Non-pigmented ciliary epithelial cell (primary cell): Measurements from ENCODE around the gene KRR1.
"Not testable (repeated sequence)": the region's sequence is repeated elsewhere in the genome, so short reads cannot be mapped to it uniquely, and the experiment has no call there.

ENCODE experiments used
- DNase-seq: peaks from one replicate; pipeline ENCODE4 v3.0.0-alpha.2; 2010; ENCODE audit warnings: low read depth

The KRR1 gene

GRCh38 chr12:75476071-75476470 lies 35.3 kb downstream of the KRR1 start:
- DNase-seq: no peak

DNA sequence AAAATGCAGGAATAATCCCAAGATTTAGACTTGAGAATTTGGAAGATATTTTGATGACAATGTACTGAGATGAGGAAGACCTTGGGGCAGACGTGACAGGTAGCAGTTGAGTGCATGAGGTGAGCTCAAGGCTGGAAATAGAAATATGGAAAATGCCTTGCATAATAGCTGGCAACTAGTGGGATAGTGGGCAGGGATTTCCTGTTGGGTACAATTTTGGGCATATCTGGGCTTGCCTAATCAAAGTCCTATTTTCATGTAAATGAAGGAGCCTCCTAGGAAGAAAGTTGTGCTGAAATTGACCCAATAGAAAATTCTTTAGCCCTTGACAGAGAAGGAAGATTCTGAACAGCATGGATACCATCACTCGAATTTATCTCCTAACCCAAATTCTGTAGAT lies 37.3 kb downstream of the KRR1 start:
- no peak for DNase-seq

DNA sequence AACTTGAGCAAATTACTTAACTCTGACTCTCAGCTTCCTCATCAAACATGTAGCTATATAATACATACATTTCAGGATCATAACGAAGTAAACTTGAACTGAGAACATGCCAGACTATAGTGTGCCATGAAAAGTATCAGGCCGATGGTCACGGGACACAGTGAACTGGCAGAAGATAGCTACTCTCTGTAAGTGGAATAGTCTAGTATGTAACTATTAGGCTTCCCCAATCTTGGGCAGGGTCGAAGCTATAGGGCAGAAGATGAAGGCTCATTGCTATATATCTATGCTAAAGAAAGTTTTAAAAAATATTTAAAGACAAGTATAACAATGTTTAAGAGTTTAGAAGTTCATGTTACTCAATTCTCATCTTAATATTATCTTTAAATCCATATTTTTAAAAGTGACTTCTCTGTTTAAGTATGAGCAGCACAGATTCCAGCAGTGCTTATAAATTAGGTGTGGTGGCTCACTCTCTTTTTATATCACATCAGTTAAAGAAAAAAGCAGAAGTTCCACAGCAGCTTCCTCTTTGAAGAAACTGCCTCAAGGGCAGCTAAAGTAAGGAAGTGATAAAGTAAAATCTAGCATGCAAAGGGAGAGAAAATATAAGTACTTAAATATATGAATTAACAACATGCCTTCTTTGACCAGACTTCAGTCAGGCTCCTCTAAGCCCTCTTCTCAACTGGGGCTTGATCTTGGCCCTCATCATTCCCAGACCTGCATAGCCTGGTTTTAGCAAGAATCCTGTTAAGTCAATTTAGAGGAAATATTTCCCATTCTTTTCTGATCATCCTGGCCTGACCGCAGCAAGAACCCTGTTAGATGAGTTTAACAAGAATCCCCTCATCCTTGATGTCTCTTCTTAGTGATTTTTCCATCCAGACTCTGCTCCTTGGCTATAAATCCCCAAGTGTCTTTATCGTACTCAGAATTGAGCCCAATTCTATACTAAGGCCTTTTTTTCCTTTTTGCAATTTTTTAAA lies 39.2 kb downstream of the KRR1 start:
- no peak for DNase-seq

- no peak for DNase-seq
Observed at GRCh38 chr12:75460204-75460603, 51.2 kb downstream of the KRR1 start.

DNA sequence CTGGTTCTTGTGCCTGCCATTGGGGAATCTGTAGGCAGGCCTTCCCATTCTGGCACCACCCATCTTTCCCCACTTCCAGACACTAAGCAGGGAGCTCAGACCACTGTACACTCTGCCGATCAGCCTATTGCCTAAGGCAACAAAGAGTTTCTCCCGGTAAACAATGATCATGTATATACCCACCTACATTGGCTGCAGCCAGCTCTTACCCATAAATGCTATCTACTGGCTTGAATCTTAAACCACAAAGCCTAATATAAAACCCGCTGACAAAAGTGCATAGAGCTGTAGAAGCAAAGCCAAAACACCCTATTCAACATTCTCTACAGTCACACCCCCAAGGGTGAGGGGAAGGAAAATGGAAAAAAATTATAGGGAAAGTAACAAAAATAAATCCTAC lies 51.7 kb downstream of the KRR1 start:
- no peak for DNase-seq

DNA sequence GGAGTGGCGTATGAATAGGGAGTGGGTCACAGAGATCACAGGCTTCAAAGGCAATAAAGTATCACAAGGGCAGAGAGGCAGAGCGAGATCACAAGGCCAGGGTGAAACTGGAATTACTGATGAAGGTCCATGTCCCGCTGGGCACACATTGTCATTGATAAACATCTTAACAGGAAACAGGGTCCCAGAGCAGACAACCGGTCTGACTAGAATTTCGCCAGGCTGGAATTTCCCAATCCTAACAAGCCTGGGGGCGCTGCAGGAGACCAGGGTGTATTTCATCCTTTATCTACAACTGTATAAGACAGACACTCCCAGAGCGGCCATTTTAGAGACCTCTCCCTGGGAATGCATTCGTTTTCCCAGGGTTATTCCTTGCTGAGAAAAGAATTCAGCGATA lies 53.5 kb downstream of the KRR1 start:
- not testable (repeated sequence) for DNase-seq

- DNase-seq: no peak
Observed at GRCh38 chr12:75457191-75457590, 54.2 kb downstream of the KRR1 start.

DNA sequence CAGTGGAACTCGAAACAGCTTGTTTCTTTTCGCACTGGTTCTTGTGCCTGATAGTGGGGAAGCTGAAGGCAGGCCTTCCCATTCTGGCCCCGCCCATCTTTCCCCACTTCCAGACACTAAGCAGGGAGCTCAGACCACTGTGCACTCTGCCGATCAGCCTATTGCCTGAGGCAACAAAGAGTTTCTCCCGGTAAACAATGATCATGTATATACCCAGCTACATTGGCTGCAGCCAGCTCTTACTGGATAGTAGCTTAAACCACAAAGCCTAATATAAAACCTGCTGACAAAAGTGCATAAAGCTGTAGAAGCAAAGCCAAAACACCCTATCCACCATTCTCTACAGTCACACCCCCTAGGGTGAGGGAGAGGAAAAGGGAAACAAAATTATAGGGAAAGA lies 55.6 kb downstream of the KRR1 start:
- DNase-seq: no peak

DNA sequence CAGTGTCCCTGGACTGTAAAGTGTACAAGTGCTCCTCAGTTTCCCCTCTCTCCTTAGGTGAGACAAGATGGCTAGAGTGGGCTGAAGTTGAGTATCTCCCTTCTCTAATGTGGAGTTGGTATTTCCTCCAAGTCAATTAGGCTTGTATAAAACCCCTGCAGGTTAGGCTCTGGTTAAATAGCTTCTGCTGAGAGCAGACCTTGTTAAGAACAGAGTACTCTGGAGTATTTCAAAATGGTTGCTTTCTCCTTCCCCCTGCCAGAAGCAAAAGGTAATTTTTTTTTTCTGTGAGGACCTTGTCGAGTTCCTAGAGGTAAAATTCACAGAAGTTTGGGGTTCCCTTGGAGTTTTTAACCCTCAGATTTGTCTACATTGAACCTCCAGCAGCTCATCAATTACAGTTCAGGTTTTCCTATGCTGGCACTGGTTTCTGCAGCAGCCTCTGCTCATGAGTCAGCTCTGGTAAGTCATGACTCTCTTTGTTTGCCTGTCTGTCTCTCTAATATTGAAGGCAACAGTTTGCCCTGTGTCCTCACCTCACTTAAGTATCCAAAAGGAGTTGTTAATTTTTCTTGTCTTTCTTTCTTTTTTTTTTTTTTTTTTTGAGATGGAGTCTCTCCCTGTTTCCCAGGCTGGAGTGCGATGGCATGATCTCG lies 58.6 kb downstream of the KRR1 start:
- peak; percentile 38 for DNase-seq

- no peak for DNase-seq
Observed at GRCh38 chr12:75447691-75448393, 63.6 kb downstream of the KRR1 start.

DNA sequence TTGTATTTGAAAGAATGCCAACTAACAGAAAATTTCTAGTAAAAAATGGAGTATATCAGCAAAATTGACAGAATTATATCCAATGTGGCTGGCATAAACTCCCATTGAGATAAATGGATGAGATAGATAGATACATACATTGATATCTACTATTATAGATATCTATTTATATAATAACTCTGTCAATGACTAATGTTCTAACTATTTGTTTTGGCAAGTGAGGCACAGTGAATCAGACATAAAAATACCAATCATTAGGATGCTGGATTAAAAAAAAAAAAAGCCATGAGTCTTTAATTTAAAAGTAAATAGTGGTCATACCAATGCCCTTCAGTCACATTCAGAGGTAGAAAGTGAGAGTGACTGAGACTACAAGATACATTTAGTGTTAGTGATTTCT lies 64.6 kb downstream of the KRR1 start:
- DNase-seq: peak; percentile 32

GRCh38 chr12:75445137-75445507 lies 66.3 kb downstream of the KRR1 start:
- DNase-seq: not testable (repeated sequence)

GRCh38 chr12:75444429-75445136 lies 66.8 kb downstream of the KRR1 start:
- DNase-seq: peak; percentile 36

GRCh38 chr12:75443709-75444108 lies 67.7 kb downstream of the KRR1 start:
- no peak for DNase-seq

DNA sequence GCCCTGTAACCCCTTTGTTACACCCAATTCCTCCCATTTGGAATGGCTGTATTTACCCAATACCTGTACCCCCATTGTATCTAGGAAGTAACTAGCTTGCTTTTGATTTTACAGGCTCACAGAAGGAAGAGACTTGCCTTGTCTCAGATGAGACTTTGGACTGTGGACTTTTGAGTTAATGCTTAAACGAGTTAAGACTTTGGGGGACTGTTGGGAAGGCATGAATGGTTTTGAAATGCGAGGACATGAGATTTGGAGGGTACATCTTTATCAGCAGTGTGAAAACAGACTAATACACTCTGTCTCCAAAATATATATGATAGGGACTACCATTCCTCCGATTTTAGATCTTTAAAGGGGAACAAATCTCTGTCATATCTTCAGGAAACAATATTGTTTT lies 69.0 kb downstream of the KRR1 start:
- not testable (repeated sequence) for DNase-seq

- not testable (repeated sequence) for DNase-seq
Observed at GRCh38 chr12:75441687-75442449, 69.5 kb downstream of the KRR1 start.
